Stimulated activated CD4-positive, alpha-beta T cell treated with anti-CD3 and anti-CD28 coated beads, Interleukin-4, amount 100 ng/mL, for 1 hour (primary cell): Measurements from ENCODE around the gene TTLL13.
A peak's percentile ranks its signal among the peaks of the same experiment; 100 is the strongest.

ENCODE experiments used
- DNase-seq: peaks from one replicate; pipeline ENCODE4 v3.0.0-alpha.2; 2020

Gene TTLL13

DNA sequence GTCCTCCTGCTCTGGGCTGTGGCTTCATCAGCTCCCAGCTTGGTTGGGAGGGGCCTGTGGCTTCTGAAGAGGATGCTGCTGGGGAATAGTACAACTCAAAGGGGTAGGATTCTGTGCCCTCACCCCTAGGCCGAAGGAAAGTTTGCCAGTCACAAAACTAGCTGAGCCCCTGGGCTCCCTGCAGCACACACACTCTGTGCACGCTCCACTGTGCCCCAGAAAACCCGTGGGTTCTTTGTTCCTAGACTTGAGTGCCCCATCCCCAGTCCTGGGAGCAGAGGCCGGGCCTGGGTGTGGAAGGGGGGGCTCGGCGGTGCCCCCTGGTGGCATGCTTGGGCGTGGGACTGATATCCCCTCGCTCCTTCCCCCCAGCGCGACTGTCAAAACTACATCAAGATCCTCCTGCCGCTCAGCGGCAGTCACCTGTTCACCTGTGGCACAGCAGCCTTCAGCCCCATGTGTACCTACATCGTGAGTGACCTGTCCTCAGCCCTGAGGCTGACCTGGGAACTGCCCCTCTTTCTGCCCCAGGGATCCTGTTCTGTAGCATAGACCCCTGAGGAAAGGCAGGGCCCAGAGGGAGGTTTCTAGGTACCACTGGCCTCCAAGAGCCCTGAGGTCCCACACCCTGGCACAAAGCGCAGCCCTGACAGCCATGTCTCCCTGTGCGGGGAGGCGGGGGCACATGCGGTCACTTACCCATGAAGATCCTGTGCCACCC lies 29.8 kb upstream of the TTLL13 start:
- peak; percentile 65 for DNase-seq

DNA sequence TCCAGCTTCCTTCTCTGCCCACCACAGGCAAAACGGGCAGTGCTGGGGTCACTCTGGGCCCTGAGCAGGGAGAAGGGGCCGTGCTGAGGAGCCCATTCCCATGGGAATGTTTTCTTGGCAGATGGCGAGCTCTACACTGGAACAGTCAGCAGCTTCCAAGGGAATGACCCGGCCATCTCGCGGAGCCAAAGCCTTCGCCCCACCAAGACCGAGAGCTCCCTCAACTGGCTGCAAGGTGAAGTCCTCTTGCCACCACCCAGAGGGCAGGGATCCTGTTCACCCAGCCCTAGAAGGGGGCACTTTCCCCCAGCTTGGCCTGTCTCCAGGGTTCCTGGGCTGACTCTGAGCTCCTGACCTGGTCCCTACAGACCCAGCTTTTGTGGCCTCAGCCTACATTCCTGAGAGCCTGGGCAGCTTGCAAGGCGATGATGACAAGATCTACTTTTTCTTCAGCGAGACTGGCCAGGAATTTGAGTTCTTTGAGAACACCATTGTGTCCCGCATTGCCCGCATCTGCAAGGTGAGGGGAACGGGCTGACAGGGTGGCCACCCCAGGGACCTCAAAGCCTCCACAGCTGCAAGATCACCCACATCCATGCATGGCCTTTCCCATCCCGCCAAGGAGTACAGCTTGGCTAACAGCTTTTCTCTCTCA lies 28.0 kb upstream of the TTLL13 start:
- no peak for DNase-seq

DNA sequence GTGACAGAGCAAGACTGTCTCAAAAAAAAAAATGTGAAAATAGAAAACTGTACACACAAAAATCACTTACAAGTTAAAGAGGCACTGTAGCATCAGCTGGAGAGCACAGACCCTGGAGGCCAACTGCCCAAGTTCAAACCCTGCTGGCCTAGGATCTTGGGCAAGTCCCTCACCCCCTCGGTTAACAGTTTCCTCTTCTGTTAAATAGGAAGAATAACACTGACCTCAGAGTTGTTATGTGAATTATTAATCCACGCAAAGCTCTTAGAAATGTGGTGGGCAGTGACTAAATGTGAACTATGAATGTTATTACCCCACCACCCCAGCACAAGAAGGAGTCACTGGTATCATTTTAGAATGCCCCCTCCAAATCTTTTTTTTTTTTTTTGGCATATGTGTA lies 26.8 kb upstream of the TTLL13 start:
- no peak for DNase-seq

DNA sequence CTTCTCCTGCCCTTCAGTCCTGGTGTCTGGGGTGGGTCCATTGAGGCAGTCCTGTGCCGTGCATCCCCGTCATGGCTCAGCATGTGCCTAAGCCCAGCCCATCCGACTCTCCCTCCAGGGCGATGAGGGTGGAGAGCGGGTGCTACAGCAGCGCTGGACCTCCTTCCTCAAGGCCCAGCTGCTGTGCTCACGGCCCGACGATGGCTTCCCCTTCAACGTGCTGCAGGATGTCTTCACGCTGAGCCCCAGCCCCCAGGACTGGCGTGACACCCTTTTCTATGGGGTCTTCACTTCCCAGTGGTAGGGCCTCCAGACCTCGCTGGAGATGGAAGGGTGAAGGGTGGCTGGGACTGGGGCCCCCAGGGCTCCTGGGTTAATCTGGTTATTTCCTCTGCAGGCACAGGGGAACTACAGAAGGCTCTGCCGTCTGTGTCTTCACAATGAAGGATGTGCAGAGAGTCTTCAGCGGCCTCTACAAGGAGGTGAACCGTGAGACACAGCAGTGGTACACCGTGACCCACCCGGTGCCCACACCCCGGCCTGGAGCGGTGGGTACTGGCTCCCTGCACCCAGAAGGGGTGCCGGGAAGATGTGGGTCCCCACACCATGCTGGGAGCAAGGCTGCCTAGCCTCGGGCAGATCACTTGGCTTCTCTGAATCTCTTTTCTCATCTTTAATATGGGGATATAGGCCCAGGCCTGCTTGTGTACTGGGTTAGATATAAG lies 25.8 kb upstream of the TTLL13 start:
- DNase-seq, result no peak

DNA sequence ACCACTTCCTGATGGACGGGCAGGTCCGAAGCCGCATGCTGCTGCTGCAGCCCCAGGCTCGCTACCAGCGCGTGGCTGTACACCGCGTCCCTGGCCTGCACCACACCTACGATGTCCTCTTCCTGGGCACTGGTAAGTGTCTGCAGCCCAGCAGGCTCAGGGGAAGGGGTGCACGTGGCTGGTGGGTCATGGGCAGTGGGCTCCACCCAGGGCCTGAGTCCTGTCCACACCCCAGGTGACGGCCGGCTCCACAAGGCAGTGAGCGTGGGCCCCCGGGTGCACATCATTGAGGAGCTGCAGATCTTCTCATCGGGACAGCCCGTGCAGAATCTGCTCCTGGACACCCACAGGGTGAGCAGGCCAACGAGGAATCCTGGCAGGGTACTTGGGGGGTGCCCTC lies 24.3 kb upstream of the TTLL13 start:
- no peak for DNase-seq

DNA sequence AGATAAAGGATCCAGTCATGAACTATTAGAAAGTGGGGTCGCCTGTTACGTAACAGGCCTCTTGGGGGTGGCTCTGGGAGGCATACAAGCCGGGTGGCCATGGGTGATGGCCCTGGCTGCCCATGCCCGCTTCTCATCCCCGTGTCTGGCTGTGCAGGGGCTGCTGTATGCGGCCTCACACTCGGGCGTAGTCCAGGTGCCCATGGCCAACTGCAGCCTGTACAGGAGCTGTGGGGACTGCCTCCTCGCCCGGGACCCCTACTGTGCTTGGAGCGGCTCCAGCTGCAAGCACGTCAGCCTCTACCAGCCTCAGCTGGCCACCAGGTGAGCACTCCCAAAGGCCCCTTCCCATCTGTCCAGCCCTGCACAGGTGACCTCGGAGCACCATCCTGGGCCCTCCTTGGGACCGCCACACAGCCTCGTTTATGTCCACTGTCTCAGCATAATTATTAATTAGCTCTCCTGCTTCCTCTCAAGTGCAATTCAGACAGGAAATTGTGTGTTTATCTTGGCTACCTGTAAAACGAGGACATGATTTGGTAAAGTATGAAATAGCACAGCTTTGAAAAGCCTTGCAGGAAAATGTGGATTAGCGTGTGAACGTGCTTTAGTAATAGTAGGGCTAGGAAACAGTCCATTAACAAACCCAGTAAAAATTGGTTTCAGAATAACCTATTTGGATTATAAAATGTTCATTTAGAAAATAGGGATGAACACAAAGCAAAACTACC lies 23.7 kb upstream of the TTLL13 start:
- no peak for DNase-seq

DNA sequence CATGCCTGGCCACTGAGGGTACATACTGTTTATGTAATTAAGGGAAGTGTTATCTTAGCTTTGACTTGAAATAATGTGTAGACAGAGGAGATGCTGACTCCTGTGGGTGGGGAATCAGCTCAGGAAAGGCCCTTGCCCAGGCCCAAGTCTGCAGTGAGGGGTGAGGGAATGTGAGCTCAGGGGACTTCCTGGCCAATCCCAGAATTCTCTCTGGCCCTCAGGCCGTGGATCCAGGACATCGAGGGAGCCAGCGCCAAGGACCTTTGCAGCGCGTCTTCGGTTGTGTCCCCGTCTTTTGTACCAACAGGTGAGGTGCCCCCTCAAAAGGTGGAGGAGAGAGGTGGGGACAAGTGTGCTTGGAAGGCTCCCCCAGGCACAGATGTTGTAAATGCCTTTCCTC lies 22.0 kb upstream of the TTLL13 start:
- DNase-seq, result no peak

DNA sequence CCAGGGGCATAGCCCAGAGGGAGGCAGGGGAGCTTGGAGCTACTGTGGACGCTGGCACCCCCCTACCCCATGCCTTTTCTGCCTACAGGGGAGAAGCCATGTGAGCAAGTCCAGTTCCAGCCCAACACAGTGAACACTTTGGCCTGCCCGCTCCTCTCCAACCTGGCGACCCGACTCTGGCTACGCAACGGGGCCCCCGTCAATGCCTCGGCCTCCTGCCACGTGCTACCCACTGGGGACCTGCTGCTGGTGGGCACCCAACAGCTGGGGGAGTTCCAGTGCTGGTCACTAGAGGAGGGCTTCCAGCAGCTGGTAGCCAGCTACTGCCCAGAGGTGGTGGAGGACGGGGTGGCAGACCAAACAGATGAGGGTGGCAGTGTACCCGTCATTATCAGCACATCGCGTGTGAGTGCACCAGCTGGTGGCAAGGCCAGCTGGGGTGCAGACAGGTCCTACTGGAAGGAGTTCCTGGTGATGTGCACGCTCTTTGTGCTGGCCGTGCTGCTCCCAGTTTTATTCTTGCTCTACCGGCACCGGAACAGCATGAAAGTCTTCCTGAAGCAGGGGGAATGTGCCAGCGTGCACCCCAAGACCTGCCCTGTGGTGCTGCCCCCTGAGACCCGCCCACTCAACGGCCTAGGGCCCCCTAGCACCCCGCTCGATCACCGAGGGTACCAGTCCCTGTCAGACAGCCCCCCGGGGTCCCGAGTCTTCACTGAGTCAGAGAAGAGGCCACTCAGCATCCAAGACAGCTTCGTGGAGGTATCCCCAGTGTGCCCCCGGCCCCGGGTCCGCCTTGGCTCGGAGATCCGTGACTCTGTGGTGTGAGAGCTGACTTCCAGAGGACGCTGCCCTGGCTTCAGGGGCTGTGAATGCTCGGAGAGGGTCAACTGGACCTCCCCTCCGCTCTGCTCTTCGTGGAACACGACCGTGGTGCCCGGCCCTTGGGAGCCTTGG lies 21.3 kb upstream of the TTLL13 start:
- DNase-seq, result no peak

DNA sequence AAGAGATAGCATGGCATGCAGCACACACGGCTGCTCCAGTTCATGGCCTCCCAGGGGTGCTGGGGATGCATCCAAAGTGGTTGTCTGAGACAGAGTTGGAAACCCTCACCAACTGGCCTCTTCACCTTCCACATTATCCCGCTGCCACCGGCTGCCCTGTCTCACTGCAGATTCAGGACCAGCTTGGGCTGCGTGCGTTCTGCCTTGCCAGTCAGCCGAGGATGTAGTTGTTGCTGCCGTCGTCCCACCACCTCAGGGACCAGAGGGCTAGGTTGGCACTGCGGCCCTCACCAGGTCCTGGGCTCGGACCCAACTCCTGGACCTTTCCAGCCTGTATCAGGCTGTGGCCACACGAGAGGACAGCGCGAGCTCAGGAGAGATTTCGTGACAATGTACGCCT lies 20.4 kb upstream of the TTLL13 start:
- no peak for DNase-seq

DNA sequence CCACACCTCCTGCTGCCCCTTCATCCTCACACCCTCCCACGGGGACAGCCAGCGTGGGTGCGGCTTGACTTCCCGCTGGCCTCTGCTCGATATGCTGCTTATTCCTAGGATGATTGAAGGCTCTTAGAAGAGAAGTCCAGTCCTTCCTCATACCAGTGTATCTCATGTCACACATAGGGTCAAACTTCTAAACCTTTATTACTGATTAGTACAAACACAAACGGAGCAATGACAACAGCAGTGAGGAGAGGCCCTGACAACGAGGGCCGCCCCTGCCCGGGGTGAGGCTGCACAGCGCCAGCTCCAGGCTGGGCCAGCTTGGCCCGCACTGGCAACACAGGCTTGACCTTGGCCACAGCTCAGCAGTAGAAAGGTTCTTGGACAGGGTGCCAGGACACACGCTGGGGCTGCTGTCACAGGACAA lies 19.3 kb upstream of the TTLL13 start:
- DNase-seq, result no peak

DNA sequence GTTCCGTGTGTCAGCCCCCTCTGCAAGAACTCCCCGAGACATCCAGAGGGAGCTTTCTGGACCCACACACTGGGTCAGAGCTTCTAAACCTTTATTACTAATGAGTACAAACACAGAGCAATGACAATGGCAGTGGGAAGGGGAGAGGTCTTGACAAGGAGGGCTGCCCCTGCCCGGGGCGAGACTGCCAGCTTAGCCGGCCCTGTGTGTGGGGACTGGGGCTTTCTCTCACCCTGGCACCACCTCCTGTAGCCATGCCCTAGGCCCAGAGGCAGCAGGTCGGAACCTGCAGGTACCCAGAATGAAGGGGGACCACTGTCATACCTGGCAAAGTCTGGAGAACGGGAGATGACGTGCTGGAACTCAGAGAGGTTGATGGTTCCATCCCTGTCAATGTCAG lies 18.7 kb upstream of the TTLL13 start:
- no peak for DNase-seq

DNA sequence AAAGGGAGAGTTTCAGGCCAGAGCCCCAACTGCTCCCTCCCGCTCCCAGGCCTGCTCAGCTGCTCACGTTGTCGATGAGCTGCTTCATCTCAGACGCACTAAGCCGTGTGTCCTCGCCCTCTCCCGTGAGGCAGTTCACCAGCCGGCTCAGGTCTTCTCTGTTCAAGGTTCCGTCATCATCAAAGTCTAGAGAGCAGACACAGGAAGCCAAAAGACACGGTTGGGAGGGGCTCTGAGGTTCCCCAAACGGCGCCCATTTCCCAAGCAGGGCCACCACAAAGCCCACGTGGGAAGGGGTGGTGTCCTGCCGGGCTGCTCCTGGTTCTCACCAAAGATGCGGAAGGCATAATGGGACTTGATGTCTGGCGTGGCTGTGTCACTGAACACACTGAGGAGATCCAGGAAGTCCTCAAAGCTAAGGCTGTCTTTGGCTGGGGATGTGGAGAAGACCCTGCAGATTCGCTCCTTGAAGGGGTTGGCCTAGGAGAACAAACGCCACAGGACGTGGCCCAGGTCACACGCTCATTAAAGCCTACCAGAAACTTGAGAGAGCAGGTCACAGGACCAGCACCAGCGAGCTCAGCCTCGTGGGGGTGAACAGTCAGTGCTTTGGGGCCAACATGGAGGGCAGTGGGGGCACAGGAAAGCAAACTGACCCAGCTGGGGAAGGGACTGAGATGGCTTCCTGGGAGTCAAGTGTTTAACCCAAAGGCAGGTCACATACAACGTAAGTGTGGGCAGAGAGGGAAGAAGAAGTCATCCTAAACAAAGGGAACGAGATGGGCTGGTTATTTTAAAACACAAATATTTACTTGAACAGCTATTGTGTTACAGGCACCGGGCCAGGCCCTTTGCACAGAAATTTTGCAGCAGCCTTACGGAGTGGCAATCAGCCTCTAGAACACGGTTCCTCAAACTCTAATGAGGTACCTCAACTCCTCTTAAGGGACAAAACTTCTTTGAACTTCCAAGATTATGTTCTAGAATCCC lies 18.0 kb upstream of the TTLL13 start:
- peak; percentile 63 for DNase-seq

DNA sequence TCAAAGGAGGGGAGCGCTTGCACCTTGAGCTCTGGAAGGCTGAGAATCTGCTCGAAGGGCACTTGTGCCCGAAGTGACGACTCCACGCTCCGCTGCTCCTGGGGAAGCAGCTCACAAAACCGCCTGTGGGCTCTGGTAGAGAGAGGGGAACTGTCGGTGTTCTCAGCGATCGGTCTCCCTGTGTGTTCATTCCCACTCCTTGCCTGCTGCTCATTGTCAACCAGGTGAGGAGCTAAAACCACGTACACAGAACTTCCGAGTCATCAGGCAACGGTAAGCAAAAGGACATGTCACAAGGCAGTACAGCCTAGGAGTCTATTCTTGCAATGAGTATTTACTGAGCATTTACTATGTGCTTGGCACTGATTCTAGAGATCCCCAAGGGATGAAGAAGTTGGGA lies 17.2 kb upstream of the TTLL13 start:
- DNase-seq, result no peak

DNA sequence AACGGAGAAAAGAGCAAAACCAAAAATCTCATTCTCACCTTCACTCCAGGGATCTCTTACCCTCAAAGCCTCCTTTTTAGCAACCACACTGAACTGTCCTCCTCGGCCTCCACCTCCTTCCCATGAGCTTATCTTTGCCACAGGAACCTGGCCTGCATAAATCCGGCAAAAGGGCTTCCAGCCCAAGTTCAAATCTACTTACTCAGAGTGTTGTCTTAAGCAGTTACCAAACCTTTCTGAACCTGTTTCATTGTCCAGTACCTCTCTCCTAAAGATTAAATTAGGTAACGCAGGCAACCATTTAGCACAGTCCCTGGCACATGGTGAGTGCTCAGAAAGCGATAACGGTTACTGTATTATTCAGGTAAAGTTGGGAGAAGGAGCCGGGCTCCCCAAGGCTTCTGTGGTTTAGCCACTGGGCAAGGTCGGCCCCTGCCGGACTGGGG lies 16.4 kb upstream of the TTLL13 start:
- no peak for DNase-seq

DNA sequence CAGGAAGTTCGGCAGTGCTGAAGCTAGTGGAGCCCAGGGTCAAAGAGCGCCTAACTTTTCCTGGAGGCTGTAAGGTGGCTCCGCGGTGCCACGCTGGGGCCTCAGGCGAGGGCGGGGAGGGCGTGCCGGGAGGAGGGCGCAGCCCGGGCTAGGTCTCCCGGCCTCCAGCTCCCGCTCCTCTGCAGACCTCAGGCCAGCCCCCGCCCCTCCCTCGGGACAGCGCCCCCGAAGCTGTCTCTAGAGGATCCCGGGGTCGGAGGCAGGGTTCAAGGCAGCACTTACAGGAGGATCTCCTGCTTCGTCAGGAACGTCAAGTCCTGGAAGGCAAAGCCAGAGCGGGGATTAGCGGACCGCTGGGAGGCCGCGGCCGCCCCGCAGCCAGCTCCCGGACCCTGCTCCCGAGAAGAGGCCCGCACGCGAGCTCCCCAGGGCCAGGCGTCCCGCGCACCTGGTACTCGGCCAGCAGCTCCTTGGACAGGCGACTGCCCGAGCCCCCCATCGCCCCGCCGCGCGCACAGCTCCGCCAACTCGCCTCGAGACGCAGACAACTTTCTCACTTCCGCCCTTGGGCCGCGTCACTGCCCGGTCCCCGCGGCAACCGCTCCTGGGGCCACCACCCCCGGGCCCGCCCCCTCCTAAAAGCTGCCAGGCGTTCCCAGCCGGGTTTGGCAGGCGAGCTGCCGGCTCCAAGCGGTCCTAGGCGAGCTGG lies 15.8 kb upstream of the TTLL13 start, which contains the start of gene CIB1:
Gene CIB1 (minus strand): TSS at position 555 of the 709 bp plus-strand sequence. CDS start 56 bp downstream, at position 499.
- DNase-seq, result peak; percentile 95

DNA sequence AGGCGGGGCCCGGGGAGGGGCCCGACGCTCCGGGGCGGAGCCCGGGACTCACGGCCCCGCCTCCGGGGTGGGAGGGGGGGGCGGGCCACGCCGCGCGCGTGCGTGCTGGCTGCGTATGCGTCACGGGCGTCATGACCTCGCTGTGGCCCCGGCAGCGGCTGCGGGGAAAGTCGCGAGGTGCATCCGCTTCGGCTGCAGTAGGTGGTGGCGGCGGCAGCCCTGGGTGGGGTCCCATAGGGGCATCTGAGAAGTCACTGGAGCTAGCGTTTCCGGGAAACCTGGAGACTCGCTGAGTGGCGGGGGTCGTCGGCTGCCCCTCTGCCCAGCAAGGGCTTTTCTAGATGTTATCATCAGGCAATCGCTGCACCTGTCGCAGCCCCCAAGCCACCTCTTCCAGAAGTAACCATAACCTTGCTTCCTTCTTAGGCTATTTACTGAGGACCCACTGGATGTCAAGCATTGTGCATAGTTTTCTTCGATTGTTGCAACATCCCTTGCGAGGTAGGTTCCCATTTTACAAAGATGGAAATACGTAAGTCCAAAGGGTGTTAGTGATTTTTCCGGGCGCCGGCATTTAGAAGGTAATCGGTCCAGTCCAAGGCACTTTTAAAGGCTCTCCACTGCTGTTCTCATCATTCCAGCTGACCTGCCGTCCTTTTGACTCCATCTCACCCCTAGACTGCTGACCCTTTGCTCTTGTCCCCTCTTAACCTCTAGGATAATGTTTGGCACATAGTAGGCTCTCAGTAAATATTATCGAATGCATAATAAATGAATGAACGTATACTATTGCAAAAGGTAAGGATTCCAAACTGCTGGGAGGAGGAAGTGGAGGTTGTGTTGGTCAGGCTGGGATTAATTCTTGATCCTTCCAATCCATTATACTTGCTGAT lies 15.0 kb upstream of the TTLL13 start, which contains the start of gene GDPGP1:
Gene GDPGP1 (plus strand): TSS at position 114 of the 893 bp plus-strand sequence. CDS start 6,700 bp downstream, outside the sequence.
- no peak for DNase-seq

DNA sequence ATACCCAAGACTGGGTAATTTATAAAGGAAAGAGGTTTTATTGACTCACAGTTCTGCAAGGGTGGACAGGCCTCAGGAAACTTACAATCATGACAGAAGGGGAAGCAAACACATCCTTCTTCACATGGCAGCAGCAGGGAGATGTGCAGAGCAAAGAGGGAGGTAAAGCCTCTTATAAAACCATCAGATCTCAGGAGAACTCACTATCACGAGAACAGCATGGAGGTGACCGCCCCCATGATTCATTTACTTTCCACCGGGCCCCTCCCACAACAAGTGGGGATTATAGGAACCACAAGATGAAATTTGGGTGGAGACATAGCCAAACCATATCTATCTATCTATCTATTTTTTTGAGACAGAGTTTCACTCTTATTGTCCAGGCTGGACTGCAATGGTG lies 10.0 kb upstream of the TTLL13 start:
- DNase-seq, result no peak

DNA sequence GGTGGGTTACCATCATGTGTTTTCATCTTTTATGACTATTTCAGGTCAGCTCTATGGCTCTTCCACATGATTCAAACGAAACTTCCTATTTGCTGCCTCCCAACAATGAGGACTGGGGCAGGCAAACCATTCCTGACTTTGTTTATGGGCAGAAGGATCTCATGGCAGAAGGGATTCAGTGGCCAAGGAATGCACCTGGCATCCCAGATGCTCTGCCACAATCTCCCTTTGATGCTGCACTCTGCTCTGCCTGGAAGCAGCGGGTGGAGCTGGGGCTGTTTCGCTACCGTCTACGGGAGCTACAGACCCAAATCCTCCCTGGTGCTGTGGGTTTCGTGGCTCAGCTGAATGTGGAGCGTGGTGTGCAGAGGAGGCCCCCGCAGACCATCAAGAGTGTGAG lies 8.5 kb upstream of the TTLL13 start:
- no peak for DNase-seq
